GM21526 (cell line): ENCODE data around the gene GMPS.
"Not testable (repeated sequence)": the region's sequence is repeated elsewhere in the genome, so short reads cannot be mapped to it uniquely, and the experiment has no call there.

Source experiments
- ATAC-seq: cut with Tn5 transposase; IDR thresholded peaks from one replicate; pipeline ENCODE4 v1.9.1; 2021; ENCODE audit warnings: moderate library complexity; ENCODE audit not compliant: unreplicated experiment, low FRiP score

GMPS gene

DNA sequence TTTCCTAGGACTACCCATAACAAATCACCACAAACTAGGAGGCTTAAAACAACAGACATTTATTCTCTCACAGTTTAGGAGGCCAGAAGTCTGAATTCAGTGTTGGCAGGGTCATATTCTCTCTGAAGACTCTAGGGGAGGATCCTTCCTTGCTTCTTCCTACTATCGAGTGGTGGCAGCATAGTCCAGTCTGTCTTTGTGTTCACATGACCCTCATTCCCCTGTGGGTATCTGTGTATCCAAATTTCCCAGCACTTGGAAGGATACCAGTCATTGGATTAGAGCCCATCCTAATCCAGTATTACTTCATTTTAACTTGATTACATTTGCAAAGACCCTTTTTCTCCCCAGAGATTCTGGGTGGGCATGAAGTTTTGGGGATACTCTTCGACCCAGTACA is 63.8 kb downstream of the GMPS start:
- ATAC-seq, result no peak

DNA sequence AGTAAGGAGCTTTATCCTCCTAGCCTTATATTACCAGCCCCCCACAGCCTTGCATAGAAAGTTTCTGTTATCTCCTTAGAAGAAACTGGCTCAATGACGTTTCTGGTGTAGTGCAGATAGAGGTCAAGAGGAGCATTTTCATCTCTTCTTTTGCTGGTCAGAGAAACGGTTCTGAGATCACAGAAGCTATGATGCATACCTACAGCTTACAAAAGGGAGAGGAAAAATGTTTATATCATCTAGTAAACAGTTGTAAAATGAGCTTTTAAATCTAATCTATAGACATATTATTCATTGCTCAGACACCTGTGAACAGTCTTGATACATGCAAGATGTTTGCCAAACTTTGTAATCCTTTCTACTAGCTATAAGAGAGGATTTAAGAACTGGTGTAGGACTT is 68.0 kb downstream of the GMPS start:
- no peak for ATAC-seq

- ATAC-seq, result no peak
Measured at GRCh38 chr3:155941354-155941753, 70.9 kb downstream of the GMPS start.

DNA sequence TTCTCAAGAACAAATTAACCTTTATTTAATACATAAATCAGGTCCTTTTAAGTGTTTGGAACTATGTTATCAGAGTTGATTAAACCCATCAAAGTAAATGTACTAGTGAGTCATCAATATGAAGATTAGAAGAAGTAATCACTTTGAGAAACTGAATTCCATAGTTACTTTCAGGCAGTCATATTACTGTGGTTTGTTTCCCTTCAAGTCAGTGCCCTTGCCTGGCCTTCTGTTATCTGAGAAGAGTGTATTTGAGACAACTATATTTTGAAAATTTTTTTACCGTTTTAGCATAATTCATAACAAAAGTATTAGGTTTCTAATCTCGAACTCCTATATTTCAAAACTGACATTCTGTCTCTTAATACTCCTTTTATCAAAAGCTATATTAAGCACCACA is 73.6 kb downstream of the GMPS start:
- no peak for ATAC-seq

DNA sequence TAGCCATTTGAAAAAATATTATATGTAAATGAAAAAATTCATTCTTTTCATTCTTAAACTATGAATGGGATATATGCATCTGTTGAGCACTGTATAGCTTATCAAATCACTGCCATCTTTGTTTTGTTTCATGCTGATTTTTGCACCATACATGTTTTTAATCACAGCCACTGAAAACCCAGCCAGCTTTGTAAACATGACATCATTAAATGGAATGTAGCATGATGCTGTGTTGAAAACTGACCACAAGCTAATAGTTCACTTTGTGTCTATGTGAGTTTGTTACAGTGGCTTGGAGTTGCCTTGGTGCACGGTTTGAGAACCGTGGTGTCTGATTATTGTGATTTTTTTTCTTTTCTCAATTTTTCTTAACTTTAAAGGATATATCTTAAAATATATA is 75.7 kb downstream of the GMPS start:
- no peak for ATAC-seq

- no peak for ATAC-seq
Measured at GRCh38 chr3:155948476-155948875, 78.0 kb downstream of the GMPS start.

DNA sequence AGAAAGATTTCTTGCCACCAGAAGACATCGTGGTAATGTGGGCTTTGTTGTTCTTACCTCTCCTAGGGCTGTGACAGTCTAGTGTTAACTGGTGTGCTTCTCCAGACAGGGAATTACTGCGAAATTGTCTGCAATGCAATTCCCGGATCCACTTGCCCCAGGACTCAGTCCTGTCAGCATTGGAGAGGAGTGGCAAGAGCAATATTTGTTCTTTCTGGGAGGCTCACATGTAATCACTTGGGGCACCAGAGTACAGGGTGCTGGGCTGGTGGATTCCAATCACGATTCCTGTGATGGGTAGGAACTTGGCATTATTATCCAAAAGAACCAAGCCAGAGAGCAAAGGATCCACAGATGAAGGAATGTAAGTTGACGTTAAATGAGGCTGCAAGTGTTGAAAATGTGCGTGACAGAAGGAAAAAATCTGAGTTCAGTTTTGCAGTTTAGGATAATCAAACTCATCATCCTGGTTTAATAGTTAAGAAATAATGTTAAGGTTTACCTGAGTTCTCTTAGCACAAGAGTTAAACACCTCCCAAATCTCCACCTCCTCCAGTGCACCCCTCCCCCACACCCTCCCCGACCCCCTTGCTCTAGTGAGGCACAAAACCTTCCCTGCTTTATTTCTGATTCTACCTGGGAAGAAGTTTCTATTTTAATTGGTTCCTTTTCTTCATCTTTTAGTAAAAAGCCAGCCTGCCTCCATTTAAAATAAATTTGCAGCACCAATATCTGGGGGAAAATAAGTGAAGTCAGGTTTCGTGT is 79.2 kb downstream of the GMPS start:
- ATAC-seq, result no peak

DNA sequence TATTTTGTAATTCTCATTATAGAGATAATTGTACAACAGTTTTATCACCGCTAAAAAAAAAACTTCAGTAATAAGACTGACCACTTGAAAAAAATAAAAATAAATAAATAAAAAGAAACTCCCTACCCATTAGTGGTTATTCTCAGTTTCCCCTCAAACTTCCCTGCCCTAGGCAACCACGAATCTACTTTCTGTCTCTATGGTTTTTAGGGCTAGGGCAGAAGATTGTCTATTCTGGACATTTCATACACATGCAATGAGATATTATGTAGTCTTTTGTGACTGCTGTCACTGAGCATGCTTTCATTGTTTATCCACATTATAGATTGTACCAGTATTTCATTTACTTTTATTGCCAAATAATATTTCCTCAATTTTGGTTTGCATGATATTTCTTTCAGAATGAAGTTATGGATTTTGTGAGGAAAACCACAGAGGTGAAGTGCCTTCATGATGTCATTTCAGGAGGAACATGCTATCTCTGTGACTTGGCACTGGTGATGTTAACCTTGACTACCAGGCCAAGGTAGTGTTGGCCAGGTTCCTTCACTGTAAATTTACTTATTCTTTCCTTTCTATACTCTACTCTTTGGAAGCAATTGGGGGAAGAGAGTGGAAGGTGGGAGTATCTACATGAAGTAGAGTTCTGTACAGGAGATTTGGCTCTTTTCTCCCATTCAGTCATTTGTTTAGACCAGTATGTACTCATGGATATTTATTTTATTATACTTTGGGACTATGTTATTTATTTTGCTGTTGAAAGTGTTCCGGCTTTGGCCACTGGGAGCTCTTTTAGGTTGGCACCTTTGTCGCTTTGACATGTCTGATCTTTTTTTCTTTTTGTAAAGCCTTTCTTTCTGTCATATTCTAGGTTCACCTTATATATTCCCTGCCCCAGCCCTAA is 86.3 kb downstream of the GMPS start:
- no peak for ATAC-seq

GRCh38 chr3:155957412-155957880 is 87.0 kb downstream of the GMPS start:
- ATAC-seq, result no peak

DNA sequence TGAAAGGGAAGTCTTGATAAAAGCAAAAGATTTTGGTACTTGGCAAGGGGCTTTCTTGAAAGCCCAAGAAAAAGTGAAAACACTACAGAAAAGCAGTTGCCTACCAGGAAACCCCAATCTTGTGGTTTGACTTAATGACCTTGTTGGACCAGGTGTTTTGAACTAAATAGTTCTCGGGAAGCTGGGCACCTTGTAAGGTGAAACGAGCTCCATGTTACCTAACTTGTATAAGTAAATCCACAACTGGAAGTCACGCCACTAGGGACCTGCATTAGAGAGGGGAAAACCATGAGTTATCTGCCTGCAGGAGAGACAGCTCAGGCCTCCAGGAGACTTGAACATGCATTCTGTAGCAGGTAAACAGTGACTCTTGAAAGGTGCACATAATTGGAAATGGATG is 88.2 kb downstream of the GMPS start:
- ATAC-seq, result no peak

GRCh38 chr3:155960060-155960459 is 89.6 kb downstream of the GMPS start:
- ATAC-seq, result no peak

DNA sequence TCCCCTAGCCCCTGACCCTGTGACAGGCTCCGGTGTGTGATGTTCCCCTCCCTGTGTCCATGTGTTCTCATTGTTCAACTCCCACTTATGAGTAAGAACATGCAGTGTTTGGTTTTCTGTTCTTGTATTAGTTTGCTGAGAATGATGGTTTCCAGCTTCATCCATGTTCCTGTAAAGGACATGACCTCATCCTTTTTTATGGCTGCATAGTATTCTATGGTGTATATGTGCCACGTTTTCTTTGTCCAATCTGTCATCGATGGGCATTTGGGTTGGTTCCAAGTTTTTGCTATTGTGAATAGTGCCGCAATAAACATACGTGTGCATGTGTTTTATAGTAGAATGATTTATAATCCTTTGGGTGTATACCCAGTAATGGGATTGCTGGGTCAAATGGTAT is 90.6 kb downstream of the GMPS start:
- ATAC-seq, result not testable (repeated sequence)

DNA sequence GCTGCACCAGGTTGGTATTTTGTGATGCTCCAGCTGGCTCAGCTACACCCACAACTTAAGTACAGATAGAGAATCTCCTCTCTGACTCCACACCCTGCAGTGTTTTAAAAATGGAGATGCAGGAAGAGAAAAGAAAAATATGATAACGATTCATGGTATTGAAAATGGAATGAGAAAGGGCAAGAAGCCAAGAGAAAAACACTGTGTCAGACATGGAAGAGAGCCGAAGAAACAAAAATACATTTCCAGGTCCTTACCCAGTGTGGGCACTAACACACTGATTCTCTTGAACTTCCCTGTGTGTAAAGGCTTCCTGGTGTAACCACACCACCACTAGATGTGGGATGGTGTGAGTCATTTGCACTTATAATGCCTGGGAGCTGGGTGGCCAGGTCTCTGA is 93.1 kb downstream of the GMPS start:
- no peak for ATAC-seq

GRCh38 chr3:155970398-155970797 is 99.9 kb downstream of the GMPS start:
- ATAC-seq, result no peak

DNA sequence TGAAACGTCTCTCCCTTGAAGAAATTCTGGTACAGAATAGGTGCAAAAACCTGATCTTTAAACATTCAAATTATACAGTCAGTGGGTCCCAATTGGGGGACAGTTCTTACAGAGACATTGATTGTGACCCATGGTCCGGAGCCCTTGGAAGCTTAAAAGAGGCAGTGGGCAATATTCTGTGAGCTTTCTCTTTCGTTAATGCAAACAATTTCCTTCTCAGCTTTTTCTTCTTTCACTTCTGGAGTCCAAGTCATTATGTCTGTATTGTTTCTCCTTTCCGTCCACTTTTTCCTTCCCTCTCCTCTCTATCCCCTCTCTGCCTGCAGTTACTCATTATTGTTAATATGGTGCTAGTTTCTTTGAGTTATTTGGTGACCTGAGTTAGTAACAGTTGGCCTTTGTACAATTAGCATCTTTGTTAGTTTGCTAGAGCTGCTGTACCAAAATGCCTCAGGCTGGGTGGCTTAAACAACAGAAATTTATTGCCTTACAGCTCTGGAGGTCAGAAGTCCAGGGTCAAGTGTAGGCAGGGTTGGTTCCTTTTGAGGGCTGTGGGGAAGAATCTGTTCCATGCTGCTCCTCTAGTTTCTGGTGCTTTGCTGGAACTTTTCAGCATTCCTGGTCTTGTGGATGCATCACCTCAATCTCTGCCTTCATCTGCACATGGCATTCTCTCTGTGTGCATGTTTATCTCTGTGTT is 102.6 kb downstream of the GMPS start:
- ATAC-seq, result peak; percentile 84

DNA sequence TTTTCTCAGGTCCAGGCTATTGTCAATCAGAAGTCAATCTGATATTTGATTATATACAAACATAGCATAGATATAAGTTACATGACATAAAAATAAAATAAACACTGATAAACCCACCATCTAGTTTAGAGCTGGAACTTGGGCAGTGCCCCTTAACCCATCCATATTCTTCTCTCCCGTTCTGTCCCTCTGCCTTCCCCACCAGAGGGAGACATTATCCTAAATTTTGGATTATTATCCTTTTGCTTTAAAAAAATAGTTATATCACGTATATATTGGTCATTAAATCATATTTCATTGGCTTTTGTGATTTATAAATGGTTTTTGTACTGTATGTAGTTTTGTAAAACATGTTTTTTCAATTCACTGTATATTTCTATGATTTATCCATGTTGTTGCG is 107.9 kb downstream of the GMPS start:
- no peak for ATAC-seq

GRCh38 chr3:155979746-155980145 is 109.3 kb downstream of the GMPS start:
- no peak for ATAC-seq

DNA sequence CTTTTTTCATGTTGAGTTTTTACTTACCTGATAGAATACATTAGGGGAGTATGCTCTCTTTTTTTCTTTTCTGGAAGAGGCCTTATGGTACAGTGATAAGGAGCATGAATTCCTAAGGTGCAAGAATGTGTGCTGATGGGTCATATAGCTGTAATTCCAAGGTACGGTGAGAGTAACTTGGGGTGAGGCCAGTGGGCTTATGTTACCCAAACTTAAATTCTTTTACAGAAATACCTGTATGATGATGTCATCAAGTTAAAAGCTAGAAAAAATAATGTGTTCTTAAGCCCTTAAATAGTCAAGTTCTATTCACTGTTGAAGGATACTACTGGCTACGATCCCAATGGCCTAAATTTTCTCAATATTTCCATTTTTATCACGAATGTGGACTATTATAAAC is 111.2 kb downstream of the GMPS start:
- ATAC-seq, result no peak

DNA sequence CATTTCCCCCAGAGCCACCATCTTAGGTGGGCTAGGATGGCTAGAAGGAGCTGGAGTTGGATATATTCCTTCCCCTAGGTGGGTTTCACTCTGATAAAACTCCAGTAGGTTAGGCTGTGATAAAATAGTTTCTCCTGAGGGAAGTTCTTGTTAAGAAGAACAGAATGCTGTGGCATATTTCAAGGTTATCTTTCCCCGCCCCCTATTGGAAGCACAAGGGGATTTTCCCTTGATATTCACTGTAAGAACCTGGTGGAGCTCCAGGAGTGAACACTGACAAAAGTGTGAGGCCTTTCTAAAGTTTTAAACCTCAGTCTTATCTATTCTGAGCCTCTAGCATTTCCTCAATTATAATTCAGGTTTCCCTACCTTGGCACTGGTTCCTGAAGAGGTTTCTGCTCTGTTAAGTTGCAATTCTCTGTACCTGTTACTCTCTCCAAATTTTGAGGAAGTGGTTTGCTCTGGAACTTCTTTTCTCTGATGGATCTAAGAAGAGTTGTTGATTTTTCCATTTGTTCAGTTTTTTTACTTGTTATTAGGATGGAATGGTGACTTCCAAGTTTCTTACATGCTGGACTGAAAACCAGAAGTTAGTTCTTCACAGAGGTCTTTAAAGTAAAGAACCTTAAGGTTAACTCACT is 113.5 kb downstream of the GMPS start:
- ATAC-seq, result no peak

DNA sequence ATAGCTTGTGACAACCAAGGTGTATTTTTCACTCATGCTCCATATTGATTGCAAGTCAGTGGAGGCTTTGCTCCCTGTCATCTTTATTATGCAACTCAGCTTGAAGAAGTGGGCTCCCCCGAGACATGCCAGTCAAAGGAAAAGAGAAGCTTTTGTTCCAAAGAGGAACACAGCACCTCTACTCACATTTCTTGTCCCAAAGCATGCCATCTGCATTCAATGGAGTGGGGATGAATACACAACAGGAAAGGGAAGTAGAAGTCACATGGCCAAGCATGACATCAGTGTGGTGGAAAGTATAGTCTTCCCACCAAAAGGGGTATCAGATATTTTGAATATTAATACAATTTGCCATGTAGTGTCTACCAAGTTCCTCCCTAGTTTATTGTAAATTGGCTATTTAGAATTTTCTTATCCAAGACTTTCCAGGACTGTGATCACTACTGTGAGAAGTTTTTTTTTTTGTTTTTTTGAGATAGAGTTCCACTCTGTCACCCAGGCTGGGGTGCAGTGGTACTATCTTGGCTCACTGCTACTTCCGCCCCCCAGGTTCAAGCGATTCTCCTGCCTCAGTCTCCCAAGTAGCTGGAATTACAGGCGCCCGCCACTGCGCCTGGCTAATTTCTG is 114.5 kb downstream of the GMPS start:
- no peak for ATAC-seq
